Measurements from ENCODE around the gene PBX2. TPM values are rescaled to one million over a fixed set of nuclear protein-coding genes. Genes with fewer than 3 reads are reported as not detected.

PBX2 gene
- total and polyA plus RNA-seq, 11 donors, result 25.3 to 60.4 (median 39.7) TPM

GRCh38 chr6:32204268-32204715 is 14.3 kb upstream of the PBX2 start:
- ATAC-seq, result no peak
- H3K36me3 ChIP-seq, result peaks cover 0 to 69% (median 27%) of the 10 kb centered on the region in 9 donors

GRCh38 chr6:32203426-32204267 is 13.6 kb upstream of the PBX2 start:
- no peak overlapping the region for H3K4me3 ChIP-seq
- H3K36me3 ChIP-seq, result peaks cover 0 to 67% (median 27%) of the 10 kb centered on the region in 9 donors
- no peaks in the 10 kb centered on the region for H3K27me3 ChIP-seq
- WGBS, 4 donors, result 78 to 91% (median 82%) methylated on average over 6 to 9 of the region's 9 CpGs
- no peaks in the 10 kb centered on the region for H3K9me3 ChIP-seq
- TF ChIP-seq POLR2A (IDR thresholded peaks at IDR 0.05), result no peak
- TF ChIP-seq CTCF (IDR thresholded peaks at IDR 0.05), result no peak
- DNase-seq, result no peak
- intact Hi-C loops (cut with DNase I), result no loop called here
- no peak overlapping the region for H3K27ac ChIP-seq
- no peak for ATAC-seq
- no peaks in the 10 kb centered on the region for H3K4me1 ChIP-seq

More at GRCh38 chr6:32204268-32204715, 14.3 kb upstream of the PBX2 start:
- Histone ChIP-seq H3K4me3 (no peak overlapping the region), H3K4me1 (no peaks in the 10 kb centered on the region), H3K27ac (no peak overlapping the region), H3K9me3 (no peaks in the 10 kb centered on the region), H3K27me3 (no peaks in the 10 kb centered on the region)
- 81 to 87% (median 85%) methylated on average over 3 of the region's 3 CpGs for WGBS, 4 donors
- DNase-seq, result no peak
- intact Hi-C loops (cut with DNase I), result no loop called here
- TF ChIP-seq POLR2A (IDR thresholded peaks at IDR 0.05), result no peak
- no peak for TF ChIP-seq CTCF (IDR thresholded peaks at IDR 0.05)

GRCh38 chr6:32202186-32202585 is 12.2 kb upstream of the PBX2 start:
- intact Hi-C loops (cut with DNase I), result no loop called here
- no peak for ATAC-seq
- H3K27ac ChIP-seq, result no peak overlapping the region
- DNase-seq, result no peak
- H3K4me1 ChIP-seq, result peaks cover 0 to 8% (median 4%) of the 10 kb centered on the region in 12 donors
- 83 to 93% (median 86%) methylated on average over 7 to 9 of the region's 9 CpGs for WGBS, 4 donors
- H3K36me3 ChIP-seq, result peaks cover 0 to 59% (median 27%) of the 10 kb centered on the region in 9 donors
- no peaks in the 10 kb centered on the region for H3K27me3 ChIP-seq
- H3K9me3 ChIP-seq, result no peaks in the 10 kb centered on the region
- no peak overlapping the region for H3K4me3 ChIP-seq
- TF ChIP-seq POLR2A (IDR thresholded peaks at IDR 0.05) (no peak), CTCF (IDR thresholded peaks at IDR 0.05) (no peak)

GRCh38 chr6:32200711-32201475 is 10.9 kb upstream of the PBX2 start:
- H3K9me3 ChIP-seq, result no peaks in the 10 kb centered on the region
- intact Hi-C loops (cut with DNase I), result no loop called here
- 82 to 91% (median 89%) methylated on average over 8 to 13 of the region's 13 CpGs for WGBS, 4 donors
- H3K27me3 ChIP-seq, result no peaks in the 10 kb centered on the region
- H3K27ac ChIP-seq, result no peak overlapping the region
- peaks cover 4 to 19% (median 11%) of the 10 kb centered on the region in 12 donors for H3K4me1 ChIP-seq
- no peak for DNase-seq
- peaks cover 0 to 59% (median 27%) of the 10 kb centered on the region in 9 donors for H3K36me3 ChIP-seq
- H3K4me3 ChIP-seq, result no peak overlapping the region
- ATAC-seq, result no peak
- no peak for TF ChIP-seq CTCF (IDR thresholded peaks at IDR 0.05)
- TF ChIP-seq POLR2A (IDR thresholded peaks at IDR 0.05), result no peak

Data from heart left ventricle (tissue), 16 donors.